Inflammatory macrophage (primary cell): ENCODE data around the gene NLGN1.
A peak's percentile ranks its signal among the peaks of the same experiment; 100 is the strongest.
"Not testable (repeated sequence)": the region's sequence is repeated elsewhere in the genome, so short reads cannot be mapped to it uniquely, and the experiment has no call there.

Experiments
- DNase-seq, 2 donors: peaks; one replicate each; pipeline ENCODE4 v3.0.0-alpha.2; 2020 to 2022

NLGN1 gene

DNA sequence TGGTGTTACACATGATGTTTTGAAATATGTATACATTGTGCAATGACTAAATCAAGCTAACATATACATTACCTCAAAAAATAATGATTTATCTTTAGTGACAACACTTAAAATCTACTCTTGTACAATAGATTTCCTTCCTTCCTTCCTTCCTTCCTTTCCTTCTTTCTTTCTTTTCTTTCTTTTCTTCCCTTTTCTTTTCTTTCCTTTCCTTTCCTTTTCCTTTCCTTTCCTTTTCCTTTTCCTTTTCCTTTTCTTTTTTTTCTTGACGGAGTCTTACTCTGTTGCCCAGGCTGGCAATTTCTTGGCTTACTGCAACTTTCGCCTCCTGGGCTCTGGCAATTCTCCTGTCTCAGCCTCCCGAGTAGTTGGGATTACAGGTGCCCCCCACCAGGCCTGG lies 170.5 kb downstream of the NLGN1 start:
- no peak for DNase-seq

DNA sequence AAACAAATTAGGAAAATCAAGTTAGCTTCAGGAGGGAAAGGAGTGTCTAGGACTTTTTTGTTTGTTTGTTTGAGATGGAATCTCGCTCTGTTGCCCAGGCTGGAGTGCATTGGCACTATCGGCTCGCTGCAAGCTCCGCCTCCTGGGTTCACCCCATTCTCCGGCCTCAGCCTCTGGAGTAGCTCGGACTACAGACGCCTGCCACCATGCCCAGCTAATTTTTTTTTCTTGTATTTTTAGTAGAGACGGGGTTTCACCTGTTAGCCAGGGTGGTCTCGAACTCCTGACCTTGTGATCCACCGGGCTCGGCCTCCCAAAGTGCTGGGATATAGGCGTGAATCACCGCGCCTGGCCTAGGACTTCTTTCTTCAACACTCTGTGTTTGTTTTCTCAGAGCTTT lies 171.1 kb downstream of the NLGN1 start:
- no peak for DNase-seq

DNA sequence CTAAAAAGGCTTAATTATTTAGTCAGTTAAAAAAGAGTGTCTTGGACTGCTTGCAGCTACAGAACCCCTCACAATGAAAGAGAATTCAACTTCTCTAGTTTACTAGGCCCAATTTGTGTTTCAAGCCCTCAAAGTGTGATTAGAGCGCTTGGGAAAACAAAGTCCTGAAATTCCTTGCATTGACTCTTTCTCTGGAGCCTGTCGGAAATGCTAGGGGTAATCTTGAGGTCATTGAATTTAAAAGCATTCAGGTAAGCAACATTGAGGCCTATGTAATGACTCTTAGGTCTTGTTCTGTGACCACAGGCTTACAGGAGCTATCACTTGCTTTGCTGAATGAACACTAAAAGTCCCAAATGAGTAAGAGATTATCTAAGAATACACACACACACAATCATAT lies 186.0 kb downstream of the NLGN1 start:
- no peak for DNase-seq

DNA sequence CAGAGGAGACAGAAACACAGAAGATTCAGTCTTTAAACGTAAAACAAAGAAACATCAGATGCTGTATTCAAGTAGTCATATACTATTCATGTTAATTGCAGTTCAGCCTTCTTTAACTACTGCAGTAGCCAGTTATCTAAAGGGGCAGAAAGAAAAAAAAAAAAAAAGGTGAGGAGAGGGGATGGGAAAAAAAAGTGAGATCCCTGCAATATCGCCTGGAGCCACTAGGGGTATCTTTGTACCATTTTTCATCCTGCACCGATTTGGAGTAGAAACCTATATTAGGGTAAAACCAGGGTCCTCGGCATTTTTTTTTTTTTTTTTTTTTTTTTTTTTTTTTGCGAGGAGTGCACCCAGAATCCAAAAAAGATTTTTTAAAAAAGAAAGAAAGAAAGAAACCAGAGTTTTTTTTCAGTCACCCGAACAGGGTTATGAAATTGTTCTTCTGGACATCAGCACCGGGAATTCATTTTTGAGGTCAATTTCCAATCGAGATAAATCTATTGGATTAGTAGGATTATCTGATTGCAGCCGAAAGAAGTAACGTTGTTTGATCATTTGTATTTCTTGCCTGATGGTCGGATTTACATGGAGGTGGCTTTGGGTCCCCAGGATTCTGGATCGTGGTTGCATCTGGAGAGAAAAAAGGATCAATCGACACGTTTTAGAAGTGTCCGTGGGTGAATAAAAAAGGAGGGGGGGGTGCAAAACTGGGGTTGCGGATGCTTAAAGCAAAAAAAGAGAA lies 186.7 kb downstream of the NLGN1 start:
- peak in 1 of 2 donors; percentile 3 for DNase-seq

DNA sequence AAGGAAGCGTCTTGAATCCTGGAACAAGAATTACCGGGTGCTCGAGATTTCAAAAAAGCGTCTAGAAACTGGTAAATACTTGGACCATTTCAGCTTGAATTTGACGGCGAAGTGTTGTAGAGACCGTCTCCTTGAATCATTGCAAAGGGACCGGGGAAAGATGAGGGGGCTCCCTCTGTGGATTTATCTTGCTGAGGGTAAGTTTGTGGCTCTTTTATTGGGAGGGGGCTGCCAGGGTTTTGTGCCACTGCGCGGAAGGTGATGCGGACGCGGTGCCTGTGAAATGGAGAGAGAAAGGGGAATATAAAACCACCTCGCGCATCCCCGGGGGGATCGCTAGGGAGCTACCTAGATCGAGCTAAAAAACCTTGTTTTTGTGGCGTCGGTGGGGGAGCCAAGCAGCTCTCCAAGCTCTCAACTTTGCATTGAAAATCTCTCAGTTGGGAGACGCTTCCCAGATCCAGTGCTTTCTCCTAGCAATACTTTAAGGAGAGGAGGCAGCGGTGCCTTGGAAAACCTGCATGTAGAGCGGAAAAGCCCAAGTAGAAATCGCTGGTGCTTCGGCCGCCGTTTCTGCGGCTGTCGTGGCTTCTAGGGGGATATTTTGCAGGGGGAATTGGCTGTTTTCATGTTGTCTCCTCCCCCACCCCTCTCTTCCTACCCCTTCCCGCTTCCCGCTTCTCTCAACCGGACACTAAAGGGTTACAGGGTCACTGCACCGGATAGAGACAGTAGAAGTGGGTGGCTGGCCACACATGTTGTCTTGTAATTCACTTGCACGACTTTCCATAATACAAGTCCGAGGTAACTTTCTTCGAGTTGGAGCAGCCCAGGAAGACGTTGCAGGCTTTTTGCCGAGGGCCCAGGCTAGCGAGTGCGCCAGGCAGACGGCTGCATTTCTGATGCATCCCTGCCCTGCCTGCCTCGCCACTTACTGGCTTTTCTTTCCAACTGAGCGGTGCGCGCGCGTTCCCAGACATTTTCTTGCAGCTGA lies 187.6 kb downstream of the NLGN1 start:
- DNase-seq, result no peak

DNA sequence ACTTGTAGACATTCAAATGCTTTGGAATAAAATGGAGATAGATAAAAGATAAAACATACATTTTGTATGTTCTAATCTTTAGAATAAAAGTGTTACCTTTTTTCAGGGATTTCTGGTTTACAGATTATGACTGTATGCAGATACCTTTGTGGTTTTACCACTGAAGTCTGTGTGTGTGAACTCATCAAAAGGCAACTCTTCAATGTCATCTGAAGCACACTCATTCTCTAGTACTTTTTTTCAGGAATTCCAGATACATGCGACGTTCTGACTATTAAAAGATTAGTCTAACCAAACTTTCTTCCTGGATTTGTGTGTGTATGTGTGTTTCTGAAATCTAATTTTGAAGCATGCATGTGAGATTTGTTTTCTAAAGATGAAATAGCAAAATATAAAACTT lies 188.6 kb downstream of the NLGN1 start:
- no peak for DNase-seq

DNA sequence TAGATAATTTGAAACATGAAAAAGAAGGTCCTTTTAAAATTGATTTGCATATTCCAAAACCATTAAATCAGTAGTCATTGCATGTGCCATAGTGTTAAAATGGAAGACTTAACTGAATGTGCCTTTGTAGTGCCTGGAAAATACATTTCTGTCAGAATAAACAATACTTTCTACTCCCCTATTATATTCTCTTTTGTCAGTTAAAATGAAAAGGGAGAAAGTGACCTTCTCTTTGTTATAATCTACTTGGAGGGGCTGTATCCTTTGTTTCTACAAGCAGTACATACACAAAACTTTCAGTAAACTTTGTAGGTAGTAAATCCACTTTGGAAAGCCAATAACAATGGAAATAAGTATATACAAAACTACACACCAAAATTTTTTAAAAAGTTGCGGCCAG lies 189.5 kb downstream of the NLGN1 start:
- DNase-seq, result no peak

DNA sequence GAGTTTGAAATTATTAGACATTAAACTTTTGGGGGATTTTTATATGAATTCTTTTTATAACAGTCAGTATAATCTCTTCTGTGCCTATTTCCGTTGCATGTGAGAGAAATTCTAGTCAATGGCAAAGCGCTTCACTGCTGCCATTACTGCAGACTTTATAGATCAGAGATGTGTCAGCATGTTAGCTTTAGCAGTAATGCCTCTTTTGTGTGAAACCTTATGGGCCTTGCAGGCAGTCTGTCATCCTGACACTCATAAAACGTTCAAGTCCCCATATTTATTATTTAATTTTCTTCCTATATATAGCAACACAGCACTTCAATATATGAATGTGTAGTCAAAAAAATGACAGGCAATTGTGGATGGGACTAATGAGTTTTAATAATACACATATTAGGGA lies 191.0 kb downstream of the NLGN1 start:
- no peak for DNase-seq

DNA sequence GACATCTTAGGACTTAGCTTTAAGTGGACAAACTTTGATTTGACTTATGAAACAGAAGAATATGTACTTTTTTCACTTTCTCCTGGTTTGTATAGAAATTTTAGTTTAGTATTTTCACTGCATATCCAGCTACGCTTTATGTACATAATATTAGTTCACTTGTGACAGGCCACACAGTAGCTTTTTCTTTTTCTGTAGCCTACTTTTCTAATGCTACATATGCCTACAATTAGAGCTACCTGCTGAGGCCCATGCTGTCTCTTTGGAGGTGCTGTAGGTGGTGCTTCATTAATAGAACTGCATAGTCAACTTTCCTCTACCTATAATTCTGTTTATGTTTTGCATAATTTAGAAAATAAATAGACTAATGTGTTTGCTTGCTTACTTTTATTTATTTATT lies 191.6 kb downstream of the NLGN1 start:
- no peak for DNase-seq

DNA sequence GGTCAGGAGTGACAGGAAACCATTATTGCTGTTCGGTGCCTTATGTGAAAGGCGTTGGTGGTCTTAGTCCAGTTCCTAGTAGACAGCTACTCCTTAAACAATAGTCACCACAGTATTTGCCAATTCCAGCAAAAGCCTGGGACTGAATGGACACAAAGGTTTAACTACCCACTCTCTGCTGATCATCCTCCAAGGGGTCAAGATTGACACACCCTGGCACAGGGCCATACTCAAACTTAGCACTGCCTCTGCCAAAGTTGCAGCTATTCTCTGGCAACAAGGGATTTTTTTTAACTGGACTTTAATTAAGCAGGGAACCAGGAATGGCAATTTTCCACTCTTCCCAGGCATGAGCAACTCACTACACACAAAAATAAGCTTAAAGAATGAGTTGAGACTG lies 193.9 kb downstream of the NLGN1 start:
- no peak for DNase-seq

DNA sequence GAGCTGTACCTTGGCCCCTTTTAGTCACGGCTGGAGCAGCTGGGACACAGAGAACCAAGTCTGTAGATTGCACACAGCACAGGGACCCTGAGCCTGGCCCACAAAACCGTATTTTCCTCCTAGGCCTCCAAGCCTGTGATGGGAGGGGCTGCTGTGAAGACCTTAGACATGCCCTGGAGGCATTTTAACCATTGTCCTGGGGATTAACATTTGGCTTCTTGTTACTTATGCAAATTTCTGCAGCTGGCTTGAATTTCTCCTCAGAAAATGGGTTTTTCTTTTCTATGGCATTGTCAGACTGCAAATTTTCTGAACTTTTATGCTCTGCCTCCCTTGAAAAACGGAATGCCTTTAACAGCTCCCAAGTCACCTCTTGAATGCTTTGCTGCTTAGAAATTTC lies 197.3 kb downstream of the NLGN1 start:
- not testable (repeated sequence) for DNase-seq

DNA sequence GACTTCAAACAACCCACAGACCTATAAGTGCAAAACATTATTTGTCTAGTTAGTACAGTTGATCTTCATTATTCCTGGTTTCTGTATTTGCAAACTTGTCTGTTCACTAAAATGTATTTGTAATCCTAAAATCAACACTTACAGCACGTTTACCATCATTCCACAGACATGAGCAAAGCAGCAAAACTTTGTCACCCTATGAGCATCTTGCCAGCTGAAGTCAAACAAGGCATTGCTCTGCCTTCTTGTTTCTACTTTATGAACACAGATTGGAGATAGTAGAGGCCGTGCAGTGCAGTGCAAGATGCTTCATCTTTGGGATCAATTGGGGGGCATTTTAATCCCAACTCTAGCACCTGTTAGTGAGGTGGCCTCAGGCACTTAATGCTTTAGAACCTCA lies 202.1 kb downstream of the NLGN1 start:
- DNase-seq, result no peak

DNA sequence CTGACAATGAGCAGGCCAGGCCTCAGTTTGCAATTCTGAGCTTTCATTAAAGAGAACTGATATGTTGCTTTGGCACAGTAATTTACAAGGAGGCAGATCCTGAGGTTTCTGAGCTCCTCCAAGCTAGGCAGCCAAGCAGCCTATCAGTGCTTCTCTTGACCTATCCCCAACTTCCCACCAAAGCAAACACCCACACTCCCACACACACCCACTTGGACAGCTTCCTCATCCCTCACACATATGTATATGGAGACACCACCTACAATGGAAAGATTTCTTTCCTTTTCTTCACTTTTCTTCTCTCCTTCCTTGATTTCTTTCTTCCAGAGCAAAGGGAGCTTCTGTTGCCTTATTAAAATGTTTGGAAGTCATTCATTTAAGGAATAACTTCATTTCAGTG lies 217.0 kb downstream of the NLGN1 start:
- DNase-seq, result no peak

DNA sequence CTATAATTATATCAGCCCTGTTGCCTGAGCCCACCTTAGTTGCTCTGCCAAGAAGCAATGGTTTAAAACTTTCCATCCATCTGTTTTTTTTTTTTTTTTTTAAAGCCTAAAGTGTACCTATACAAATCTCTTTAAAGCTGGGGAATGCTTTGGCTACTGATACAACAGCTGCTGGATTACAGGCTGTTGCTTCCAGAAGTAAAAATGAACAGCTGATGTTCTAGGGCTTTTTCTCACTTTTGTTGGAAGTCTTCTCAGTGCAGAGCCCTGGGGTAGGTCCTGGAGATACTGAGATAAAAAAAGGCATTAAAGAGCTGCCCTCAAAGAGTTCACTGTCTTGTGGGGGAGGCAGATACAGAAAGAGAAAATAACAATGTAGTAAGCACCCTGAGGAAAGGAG lies 218.1 kb downstream of the NLGN1 start:
- DNase-seq, result no peak

DNA sequence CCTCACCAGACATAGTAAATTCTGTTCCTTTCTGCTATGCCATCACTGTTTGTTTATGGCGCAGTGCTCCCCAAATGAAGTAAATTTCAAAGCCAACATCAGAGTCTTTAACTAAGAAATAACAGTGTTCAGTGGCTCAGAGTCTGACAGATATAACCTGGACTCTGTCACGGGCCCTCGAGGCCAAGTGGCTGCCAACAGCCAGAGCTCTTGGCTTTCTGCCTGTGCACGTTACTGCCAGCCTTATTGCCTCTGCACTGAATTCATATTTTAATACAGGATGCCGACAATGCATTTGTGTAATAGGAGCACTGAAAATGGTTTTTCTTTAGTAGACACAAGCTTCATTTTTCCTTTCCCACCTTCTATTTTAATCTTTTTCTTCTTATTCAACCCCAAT lies 219.9 kb downstream of the NLGN1 start:
- DNase-seq, result no peak

DNA sequence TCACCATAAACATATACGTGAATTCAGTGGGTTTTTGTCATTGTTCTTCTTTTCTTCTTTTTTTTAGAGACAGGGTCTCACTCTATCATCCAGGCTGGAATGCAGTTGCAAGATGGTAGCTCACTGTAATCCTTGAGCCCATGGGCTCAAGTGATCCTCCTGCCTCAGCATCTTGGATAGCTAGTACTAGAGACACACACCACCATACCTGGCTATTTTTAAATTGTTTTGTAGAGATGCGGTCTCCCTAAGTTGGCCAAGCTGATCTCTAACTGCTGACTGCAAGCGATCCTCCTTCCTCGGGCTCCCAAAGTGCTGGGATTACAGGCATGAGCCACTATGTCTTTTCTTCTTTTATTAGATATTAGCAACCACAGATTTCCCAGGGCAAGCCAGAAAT lies 220.6 kb downstream of the NLGN1 start:
- DNase-seq, result no peak

DNA sequence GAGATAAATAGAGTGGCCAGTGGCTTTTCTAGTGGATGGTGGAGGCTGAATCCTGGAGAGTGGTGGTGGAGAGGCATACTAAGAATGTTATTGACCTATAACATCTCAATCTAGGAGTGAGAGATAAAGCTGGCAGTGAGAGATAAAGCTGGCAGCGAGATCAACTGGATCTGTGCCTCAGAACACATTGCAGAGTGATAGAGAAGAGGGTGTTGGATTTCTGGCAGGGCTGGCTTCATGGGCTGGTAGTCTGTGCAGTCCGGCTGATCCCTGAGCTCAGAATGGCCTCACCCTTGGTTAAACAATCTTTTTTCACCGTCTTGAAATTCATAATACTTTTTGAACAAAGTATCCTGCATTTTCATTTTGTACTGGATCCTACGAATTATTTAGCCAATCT lies 221.2 kb downstream of the NLGN1 start:
- no peak for DNase-seq

DNA sequence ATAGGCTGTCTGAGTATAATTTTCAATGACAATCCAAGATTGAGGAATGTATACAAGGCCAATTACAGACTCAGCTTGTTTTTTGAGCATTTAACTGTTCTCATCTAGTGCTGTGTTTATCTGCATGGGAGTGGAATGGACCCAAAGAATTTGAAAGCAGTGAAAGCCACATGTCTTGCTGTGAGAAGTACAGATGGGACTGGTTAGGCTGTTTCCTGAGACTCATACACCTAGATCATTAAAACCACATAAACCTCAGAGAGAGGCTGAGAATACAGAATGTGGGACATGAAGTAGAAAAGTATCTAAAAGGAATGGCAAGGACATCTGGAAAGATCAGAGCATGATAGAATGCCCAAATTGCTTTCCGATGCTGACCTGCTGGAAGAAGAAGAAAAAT lies 224.6 kb downstream of the NLGN1 start:
- no peak for DNase-seq

DNA sequence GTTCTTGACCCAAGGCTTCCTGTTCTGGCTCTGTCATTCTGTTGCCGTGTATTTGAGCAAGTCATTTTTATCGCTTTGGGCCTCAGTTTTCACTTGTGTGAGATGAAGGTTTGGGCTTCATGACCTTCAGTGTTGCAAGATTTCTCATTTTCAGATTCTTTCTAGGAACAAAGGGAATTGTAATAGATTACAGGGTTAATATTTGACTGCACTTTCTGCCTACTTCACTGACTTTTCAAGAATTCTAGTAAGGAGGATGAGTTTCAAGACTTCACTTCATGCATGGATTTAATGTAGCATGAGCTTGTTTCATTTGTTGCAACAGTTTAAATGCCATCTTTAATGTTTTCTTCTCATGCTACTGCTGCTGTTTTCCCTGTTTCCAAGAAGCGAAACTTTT lies 226.5 kb downstream of the NLGN1 start:
- DNase-seq, result no peak

DNA sequence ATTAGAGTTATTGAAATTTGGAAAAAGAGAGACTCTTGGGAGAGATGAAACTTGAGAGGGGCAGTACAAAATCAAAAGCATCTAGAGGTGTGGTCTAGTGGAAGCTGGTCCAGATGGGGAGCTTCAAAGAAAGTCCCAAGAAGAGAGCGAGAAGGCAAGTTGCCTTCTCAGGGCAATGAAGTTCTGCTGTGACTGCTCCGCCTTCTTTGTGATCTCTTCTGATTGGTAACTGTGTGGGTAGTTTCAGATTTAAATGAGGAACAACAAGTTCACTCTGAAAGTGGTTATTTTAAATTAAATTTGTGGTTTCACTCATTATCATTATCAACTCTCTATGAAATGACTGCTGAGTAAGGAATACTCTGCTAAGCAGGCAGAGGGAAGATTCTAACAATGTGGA lies 233.3 kb downstream of the NLGN1 start:
- DNase-seq, result no peak

DNA sequence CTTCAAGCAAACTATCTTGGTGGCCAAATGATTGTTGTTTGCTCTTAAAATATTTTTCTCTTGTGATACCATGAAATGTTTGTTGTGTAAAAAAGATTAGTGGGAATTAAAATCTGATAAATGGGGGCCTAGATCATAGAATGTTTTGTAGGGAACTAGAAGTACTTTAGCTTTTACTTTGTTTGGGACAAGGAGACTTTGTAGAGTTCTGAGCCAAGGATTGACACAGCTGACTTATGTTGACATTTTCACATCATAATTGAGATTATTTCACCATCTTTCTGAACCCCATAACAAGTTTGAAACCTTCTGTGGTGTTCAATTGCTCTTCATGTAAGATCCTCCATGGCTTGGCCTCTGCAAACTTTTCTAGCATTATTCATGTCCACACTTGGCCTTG lies 235.4 kb downstream of the NLGN1 start:
- no peak for DNase-seq

DNA sequence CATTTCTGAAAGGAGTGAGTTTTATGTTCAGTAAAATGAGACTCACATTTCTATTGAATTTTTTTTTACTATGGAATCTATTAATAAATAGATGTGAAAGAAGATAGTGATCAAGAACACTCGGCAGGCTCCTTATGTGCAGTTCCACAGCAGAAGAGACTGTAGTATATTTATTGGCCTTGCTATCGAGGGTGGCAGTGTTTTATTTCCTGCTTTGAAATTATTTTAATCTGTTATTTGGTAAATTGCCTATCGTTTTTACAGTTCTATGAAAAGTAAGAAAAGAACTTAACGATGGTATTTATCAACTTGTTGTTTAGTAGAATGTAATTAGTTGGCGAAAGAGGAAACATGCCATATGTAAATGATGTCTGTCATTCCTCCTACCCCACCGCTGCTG lies 238.3 kb downstream of the NLGN1 start:
- DNase-seq, result no peak

DNA sequence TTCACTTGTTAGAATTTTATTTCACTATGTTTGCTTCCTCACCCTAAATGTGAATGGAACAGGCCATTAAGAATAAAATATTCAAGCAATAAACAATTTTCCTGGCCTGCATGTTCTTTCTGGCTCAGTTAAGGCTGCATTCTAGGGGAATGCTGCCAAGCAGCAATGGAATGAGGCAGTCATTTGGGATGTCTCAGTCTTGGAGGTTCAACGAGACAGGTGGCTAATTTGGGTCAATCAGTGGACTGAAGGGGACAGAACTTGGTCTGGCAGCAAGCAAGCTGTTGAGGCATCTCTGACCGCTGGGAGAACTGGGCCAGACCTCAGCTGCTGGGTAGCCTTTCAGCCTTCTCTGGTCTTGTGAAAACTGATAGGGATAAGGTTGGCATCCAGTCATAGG lies 241.6 kb downstream of the NLGN1 start:
- DNase-seq, result no peak

DNA sequence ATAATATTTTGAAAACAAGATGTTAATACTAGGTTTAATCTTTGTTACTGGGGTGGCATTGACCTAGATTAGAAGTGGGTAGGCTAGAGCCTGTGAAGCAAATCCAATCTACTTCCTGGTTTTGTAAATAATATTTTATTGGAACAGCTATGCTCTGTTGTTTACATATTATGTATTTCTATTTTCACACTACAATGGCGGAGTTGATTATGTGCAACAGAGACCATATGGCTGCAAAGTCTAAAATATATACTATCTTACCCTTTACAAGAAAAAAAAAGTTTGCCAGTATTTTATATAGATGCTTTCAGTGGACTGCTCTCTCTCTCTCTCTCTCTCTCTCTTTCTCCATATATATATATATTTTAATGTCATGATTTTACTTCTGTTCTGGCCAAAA lies 244.2 kb downstream of the NLGN1 start:
- DNase-seq, result no peak
